ENCODE data around the gene TCAF2. TPM values are rescaled to one million over a fixed set of nuclear protein-coding genes. Genes with fewer than 3 reads are reported as not detected.
"Not testable (repeated sequence)": the region's sequence is repeated elsewhere in the genome, so short reads cannot be mapped to it uniquely, and the experiment has no call there.

Gene TCAF2
- total RNA-seq, 2 donors from 2014 or later = 0.66 to 3.4 TPM

DNA sequence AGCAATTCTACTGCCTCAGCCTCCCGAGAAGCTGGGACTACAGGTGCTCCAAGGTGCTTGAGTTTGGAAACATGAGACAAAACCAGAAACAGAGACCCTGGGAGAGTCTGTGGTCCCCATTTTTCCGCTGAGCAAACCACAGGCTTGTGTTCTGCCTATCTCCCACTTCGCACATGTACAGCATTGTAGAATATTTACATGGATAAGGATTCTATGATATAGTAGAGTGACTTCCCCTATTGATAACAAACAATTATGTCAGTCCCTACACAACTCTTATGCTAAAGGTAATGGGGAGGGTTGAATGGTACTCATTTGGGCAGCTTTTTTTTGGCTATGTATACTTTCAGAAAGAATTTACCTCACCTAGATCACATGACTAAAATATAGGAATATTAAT lies 29.1 kb downstream of the TCAF2 start:
- H3K9me3 ChIP-seq; H3K36me3 ChIP-seq (replicated peaks in 1 of 2; ENCODE audit: insufficient read depth in 1 of 2, low read depth in 2 of 2); H3K4me1 ChIP-seq; intact Hi-C loops (cut with DNase I); H3K27ac ChIP-seq; H3K27me3 ChIP-seq; DNase-seq; ATAC-seq; H3K4me3 ChIP-seq: not testable (repeated sequence)
- WGBS, 2 donors = 71% methylated on average over 2 of the region's 3 CpGs; no CpG with 5 or more reads in 1 of the 2 donors

DNA sequence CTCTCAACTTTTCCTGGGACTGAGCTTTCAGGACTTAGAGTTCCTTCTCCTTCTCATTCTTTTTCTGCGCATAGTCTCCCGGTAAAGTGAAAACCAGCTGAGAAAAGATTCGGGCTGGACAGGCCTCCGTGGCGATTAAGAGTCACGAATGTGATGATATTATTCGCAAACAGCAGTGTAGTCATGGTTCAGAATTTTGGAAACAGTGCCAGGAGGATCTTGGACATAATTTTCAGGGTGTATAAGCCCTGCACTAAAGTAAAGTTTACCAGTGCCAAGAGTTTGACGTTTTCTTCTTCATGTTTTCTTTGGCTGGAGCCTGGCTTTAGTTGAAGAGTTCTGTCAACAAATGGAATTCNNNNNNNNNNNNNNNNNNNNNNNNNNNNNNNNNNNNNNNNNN lies 29.7 kb downstream of the TCAF2 start:
- DNase-seq; H3K36me3 ChIP-seq (replicated peaks in 1 of 2; ENCODE audit: insufficient read depth in 1 of 2, low read depth in 2 of 2); H3K27me3 ChIP-seq; H3K4me1 ChIP-seq; H3K27ac ChIP-seq; H3K9me3 ChIP-seq; intact Hi-C loops (cut with DNase I); ATAC-seq; H3K4me3 ChIP-seq: not testable (repeated sequence)
- no CpG with 5 or more reads among the region's 8 CpGs for WGBS, 2 donors

Small RNAs within 50 kb of the gene (small RNA-seq; reads per million reads assigned to genes)
- gene AC073264.2 (not detected), gene RNU6-162P (not detected)

Other genes with a start within 250 kb of the TCAF2 start
- 10 to 100 TPM; 40.2 to 60.6 TPM for gene ZYX, start 239.6 kb upstream of the TCAF2 start, total RNA-seq
- 10 to 100 TPM in 1 of 2 donors, 1 to 10 TPM in 1; 9.9 to 14.3 TPM for gene EPHA1, start 212.1 kb upstream of the TCAF2 start, total RNA-seq
- not detected for gene TAS2R60, start 177.5 kb upstream of the TCAF2 start, total RNA-seq
- not detected for gene TAS2R41, start 143.1 kb upstream of the TCAF2 start, total RNA-seq
- gene CTAGE15, start 49.2 kb upstream of the TCAF2 start, total RNA-seq = 1 to 10 TPM in 1 of 2 donors, not detected in 1; 2.0 TPM
- under 1 TPM in 1 of 2 donors, not detected in 1; 0.26 TPM for gene CTAGE6, start 136.7 kb downstream of the TCAF2 start, total RNA-seq

Data from body of pancreas (tissue), 4 donors.